ENCODE results near the gene PLEKHG2.
"Not testable (repeated sequence)": the region's sequence is repeated elsewhere in the genome, so short reads cannot be mapped to it uniquely, and the experiment has no call there.

DNA sequence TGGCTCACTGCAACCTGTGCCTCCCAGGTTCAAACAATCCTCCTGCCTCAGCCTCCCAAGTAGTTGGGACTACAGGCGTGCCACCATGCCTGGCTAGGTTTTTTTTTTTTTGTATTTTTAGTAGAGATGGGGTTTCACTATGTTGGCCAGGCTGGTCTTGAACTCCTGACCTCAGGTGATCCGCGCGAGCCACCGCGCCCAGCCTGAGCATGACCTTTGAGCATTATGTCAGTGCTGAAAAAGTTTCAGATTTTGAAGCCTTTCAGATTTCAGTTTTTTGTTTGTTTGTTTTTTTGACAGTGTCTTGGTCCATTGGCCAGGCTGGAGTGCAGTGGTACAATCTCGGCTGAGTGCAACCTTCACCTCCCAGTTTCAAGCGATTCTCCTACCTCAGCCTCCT, 38.8 kb downstream of the PLEKHG2 start:
- not testable (repeated sequence) for TF ChIP-seq REST (IDR thresholded peaks at IDR 0.05); CTCF (IDR thresholded peaks at IDR 0.05; ENCODE audit: low read depth, low read length, missing input control); YY1 (IDR thresholded peaks at IDR 0.05); GABPA (IDR thresholded peaks at IDR 0.05 in 1 of 2, conservative IDR thresholded peaks at IDR 0.05 in 1 of 2); SP1 (IDR thresholded peaks at IDR 0.05)
- TF ChIP-seq, protein P1, sequence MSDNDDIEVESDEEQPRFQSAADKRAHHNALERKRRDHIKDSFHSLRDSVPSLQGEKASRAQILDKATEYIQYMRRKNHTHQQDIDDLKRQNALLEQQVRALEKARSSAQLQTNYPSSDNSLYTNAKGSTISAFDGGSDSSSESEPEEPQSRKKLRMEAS (IDR thresholded peaks at IDR 0.05), result not testable (repeated sequence)
- TF ChIP-seq, protein P2, sequence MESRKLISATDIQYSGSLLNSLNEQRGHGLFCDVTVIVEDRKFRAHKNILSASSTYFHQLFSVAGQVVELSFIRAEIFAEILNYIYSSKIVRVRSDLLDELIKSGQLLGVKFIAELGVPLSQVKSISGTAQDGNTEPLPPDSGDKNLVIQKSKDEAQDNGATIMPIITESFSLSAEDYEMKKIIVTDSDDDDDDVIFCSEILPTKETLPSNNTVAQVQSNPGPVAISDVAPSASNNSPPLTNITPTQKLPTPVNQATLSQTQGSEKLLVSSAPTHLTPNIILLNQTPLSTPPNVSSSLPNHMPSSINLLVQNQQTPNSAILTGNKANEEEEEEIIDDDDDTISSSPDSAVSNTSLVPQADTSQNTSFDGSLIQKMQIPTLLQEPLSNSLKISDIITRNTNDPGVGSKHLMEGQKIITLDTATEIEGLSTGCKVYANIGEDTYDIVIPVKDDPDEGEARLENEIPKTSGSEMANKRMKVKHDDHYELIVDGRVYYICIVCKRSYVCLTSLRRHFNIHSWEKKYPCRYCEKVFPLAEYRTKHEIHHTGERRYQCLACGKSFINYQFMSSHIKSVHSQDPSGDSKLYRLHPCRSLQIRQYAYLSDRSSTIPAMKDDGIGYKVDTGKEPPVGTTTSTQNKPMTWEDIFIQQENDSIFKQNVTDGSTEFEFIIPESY (IDR thresholded peaks at IDR 0.05), result not testable (repeated sequence)
